ENCODE results near the gene ZDHHC20. TPM values are rescaled to one million over a fixed set of nuclear protein-coding genes. Genes with fewer than 3 reads are reported as not detected.
A peak's percentile ranks its signal among the peaks of the same experiment; 100 is the strongest.

The ZDHHC20 gene
- total and polyA plus RNA-seq, 2 of the 13 experiments (the other 11 are each of a cell fraction or from before 2014, with no cell fraction given), result 19.9 to 59.9 TPM

GRCh38 chr13:21435687-21436151 is 23.4 kb downstream of the ZDHHC20 start (continued):
- TF ChIP-seq ZNF354B (CRISPR knock-in tag; IDR thresholded peaks at IDR 0.05), result no peak
- peak; percentile 44; the same call in 1 of the 2 replicates for TF ChIP-seq SAP130 (CRISPR knock-in tag; IDR thresholded peaks at IDR 0.05; ENCODE audit: low read depth)
- TF ChIP-seq AFF4 (CRISPR knock-in tag; IDR thresholded peaks at IDR 0.05), result no peak
- TF ChIP-seq ZNF33A (CRISPR knock-in tag; IDR thresholded peaks at IDR 0.05; ENCODE audit: borderline replicate concordance), result no peak
- TF ChIP-seq SCMH1 (CRISPR knock-in tag; IDR thresholded peaks at IDR 0.05; ENCODE audit: borderline replicate concordance), result no peak
- TF ChIP-seq NCOA5 (CRISPR knock-in tag; IDR thresholded peaks at IDR 0.05), result no peak
- no peak for TF ChIP-seq SNAPC4 (CRISPR knock-in tag; IDR thresholded peaks at IDR 0.05)
- no peak for TF ChIP-seq SMAD1 (CRISPR knock-in tag; IDR thresholded peaks at IDR 0.05; ENCODE audit: borderline replicate concordance, low read depth)
- no peak for TF ChIP-seq SOX13 (IDR thresholded peaks at IDR 0.05)
- 0 out of 4 replicates have a peak, but pooled peaks of 1 of the 2 experiments have one; percentile 6 for TF ChIP-seq SOX13 (CRISPR knock-in tag; conservative IDR thresholded peaks at IDR 0.05 in 1 of 2, IDR thresholded peaks at IDR 0.05 in 1 of 2)
- TF ChIP-seq NFYB (CRISPR knock-in tag; IDR thresholded peaks at IDR 0.05), result no peak
- TF ChIP-seq ZNF761 (CRISPR knock-in tag; conservative IDR thresholded peaks at IDR 0.05), result no peak
- TF ChIP-seq GATAD2A (CRISPR knock-in tag; IDR thresholded peaks at IDR 0.05), result peak; percentile 75
- TF ChIP-seq FOSL2 (CRISPR knock-in tag; IDR thresholded peaks at IDR 0.05), result peak; percentile 98
